Measurements from ENCODE around the gene BICDL1. TPM values are rescaled to one million over a fixed set of nuclear protein-coding genes. Genes with fewer than 3 reads are reported as not detected.

The BICDL1 gene
- total RNA-seq, 2 experiments from 2014 or later: 62.7 to 63.7 TPM

Other genes with a start within 250 kb of the BICDL1 start
- 10 to 100 TPM; 41.8 to 42.4 TPM for gene CIT, start 111.9 kb upstream of the BICDL1 start, total RNA-seq
- 10 to 100 TPM; 53.8 to 54.3 TPM for gene RAB35, start 127.5 kb downstream of the BICDL1 start, total RNA-seq
- gene GCN1, start 205.5 kb downstream of the BICDL1 start, total RNA-seq: 100 to 1,000 TPM; 143 to 146 TPM
- gene RPLP0, start 211.9 kb downstream of the BICDL1 start, total RNA-seq: 1,000 to 10,000 TPM; 3,852 to 4,173 TPM

Data from activated naive CD8-positive, alpha-beta T cell treated with anti-CD3 and anti-CD28 coated beads for 36 hours (primary cell).